Measurements from ENCODE around the gene MED16. TPM values are rescaled to one million over a fixed set of nuclear protein-coding genes. Genes with fewer than 3 reads are reported as not detected.
"Not testable (repeated sequence)": the region's sequence is repeated elsewhere in the genome, so short reads cannot be mapped to it uniquely, and the experiment has no call there.

MED16 gene
- total and polyA plus RNA-seq, 10 of the 15 experiments (the other 5 are each of a cell fraction or from before 2014, with no cell fraction given), result 0.56 to 51.1 (median 13.6) TPM

DNA sequence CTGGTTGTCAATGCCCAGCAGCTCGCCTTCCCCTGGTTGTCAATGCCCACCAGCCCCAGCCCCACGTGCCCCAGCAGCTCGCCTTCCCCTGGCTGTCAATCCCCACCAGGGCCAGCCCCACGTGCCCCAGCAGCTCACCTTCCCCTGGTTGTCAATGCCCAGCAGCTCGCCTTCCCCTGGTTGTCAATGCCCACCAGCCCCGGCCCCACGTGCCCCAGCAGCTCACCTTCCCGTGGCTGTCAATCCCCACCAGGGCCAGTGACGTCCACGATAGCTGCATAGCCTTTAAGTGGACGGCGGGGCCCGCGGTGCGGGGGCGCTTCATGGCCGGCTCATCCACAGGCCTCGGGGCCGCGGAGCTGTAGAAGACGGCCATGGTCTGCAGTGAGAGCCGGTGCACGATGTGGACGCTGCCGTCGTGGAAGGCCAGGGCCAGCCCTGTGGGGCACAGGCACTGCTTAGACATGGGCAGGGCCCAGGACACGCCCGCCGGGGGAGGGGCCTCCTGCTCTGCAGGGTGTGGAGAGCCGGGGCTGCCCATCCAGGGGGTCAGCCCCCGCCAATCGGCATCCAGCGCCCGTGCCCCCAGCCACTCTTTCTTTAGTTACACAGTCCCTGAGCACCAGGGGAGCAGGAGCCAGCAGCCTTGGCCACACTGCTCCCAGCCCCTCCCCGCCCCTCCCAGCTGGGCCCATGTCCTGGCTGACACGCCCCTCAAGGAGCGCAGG is 13.1 kb downstream of the MED16 start:
- TF ChIP-seq, protein P1, sequence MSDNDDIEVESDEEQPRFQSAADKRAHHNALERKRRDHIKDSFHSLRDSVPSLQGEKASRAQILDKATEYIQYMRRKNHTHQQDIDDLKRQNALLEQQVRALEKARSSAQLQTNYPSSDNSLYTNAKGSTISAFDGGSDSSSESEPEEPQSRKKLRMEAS (IDR thresholded peaks at IDR 0.05; ENCODE audit: low read depth, low read length), result no peak
- peak; percentile 37; the same call in 1 of the 2 replicates for TF ChIP-seq POLR2A (IDR thresholded peaks at IDR 0.05; ENCODE audit: low read depth, low read length)
- no TSS peak for BruUV-seq (replicated peaks)
- ATAC-seq (no peak), FAIRE-seq (no peak), DNase-seq (ENCODE audit: low read depth, low spot score) (no peak)
- Histone ChIP-seq H3K9me3 (replicated peaks; ENCODE audit: control insufficient read depth, insufficient read depth, low read length) (no peaks in the 10 kb centered on the region; the same call in 2 of the 3 replicates), H3K27ac (ENCODE audit: control insufficient read depth, insufficient read depth) (no peak overlapping the region), H3K36me3 (ENCODE audit: control insufficient read depth in 2 of 2, insufficient read depth in 2 of 2, low read length in 1 of 2) (no peaks in the 10 kb centered on the region; a peak in 1 of 4 replicates), H3K4me3 (no peak overlapping the region), H4K20me1 (ENCODE audit: control insufficient read depth, insufficient read depth) (no peaks in the 10 kb centered on the region), H2AFZ (ENCODE audit: control insufficient read depth, low read depth, low read length) (no peak overlapping the region), H3K79me2 (ENCODE audit: control insufficient read depth, insufficient read depth, low read length) (no peaks in the 10 kb centered on the region), H3K4me1 (ENCODE audit: control insufficient read depth, insufficient read depth, low read length) (no peaks in the 10 kb centered on the region), H3K4me2 (ENCODE audit: control insufficient read depth, insufficient read depth) (no peak overlapping the region), H3K9ac (ENCODE audit: control insufficient read depth, insufficient read depth, low read length) (no peak overlapping the region), H3K27me3 (replicated peaks in 1 of 2; ENCODE audit: control insufficient read depth in 2 of 2, insufficient read depth in 2 of 2, low read length in 1 of 2) (no peaks in the 10 kb centered on the region)
- in situ Hi-C loops (cut with MboI), result no loop called here
- ChIA-PET CTCF (no interaction called here), SMC1A (ENCODE audit: uncharacterized antibody, unreplicated experiment) (interaction anchor here (0.7 to 1.0 kb wide), 2 partner anchors 16 to 23 kb away, joined by 3 read pairs; no protein-coding TSS in a partner anchor), POLR2A (no interaction called here), RAD21 (ENCODE audit: unreplicated experiment) (no interaction called here)
- intact Hi-C loops (cut with micrococcal nuclease; ENCODE audit: unreplicated experiment), result no loop called here
- 94% methylated on average over 37 of the region's 37 CpGs for WGBS (ENCODE audit: insufficient coverage, insufficient replicate concordance, low lambda C conversion rate, missing lambda C conversion rate)

DNA sequence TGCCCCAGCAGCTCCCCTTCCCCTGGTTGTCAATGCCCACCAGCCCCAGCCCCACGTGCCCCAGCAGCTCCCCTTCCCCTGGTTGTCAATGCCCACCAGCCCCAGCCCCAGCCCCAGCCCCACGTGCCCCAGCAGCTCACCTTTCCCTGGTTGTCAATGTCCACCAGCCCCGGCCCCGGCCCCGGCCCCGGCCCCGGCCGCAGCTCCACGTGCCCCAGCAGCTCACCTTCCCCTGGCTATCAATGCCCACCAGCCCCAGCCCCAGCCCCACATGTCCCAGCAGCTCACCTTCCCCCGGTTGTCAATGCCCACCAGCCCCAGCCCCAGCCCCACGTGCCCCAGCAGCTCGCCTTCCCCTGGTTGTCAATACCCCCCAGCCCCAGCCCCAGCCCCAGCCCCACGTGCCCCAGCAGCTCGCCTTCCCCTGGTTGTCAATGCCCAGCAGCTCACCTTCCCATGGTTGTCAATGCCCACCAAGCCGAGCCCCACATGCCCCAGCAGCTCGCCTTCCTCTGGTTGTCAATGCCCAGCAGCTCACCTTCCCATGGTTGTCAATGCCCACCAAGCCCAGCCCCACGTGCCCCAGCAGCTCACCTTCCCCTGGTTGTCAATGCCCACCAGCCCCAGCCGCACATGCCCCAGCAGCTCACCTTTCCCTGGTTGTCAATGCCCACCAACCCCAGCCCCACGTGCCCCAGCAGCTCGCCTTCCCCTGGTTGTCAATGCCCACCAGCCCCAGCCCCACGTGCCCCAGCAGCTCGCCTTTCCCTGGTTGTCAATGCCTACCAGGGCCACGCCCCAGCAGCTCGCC is 14.0 kb downstream of the MED16 start:
- in situ Hi-C loops (cut with MboI); H3K4me3 ChIP-seq; H3K27ac ChIP-seq (ENCODE audit: control insufficient read depth, insufficient read depth); FAIRE-seq; H3K4me2 ChIP-seq (ENCODE audit: control insufficient read depth, insufficient read depth); H4K20me1 ChIP-seq (ENCODE audit: control insufficient read depth, insufficient read depth); H2AFZ ChIP-seq (ENCODE audit: control insufficient read depth, low read depth, low read length); H3K4me1 ChIP-seq (ENCODE audit: control insufficient read depth, insufficient read depth, low read length); DNase-seq (ENCODE audit: low read depth, low spot score); H3K27me3 ChIP-seq (replicated peaks in 1 of 2; ENCODE audit: control insufficient read depth in 2 of 2, insufficient read depth in 2 of 2, low read length in 1 of 2); H3K36me3 ChIP-seq (ENCODE audit: control insufficient read depth in 2 of 2, insufficient read depth in 2 of 2, low read length in 1 of 2); intact Hi-C loops (cut with micrococcal nuclease; ENCODE audit: unreplicated experiment); RAD21 ChIA-PET (ENCODE audit: unreplicated experiment); H3K9me3 ChIP-seq (replicated peaks; ENCODE audit: control insufficient read depth, insufficient read depth, low read length); BruUV-seq (replicated peaks); H3K79me2 ChIP-seq (ENCODE audit: control insufficient read depth, insufficient read depth, low read length); ATAC-seq; H3K9ac ChIP-seq (ENCODE audit: control insufficient read depth, insufficient read depth, low read length): not testable (repeated sequence)
- POLR2A ChIA-PET, result interaction anchor here (1.0 kb wide), 1 partner anchor 28 kb away, joined by 3 read pairs; no protein-coding TSS in a partner anchor
- CTCF ChIA-PET, result interaction anchor here (1.2 kb wide), 1 partner anchor 15 kb away, joined by 4 read pairs; no protein-coding TSS in a partner anchor
- 71% methylated on average over 13 of the region's 24 CpGs for WGBS (ENCODE audit: insufficient coverage, insufficient replicate concordance, low lambda C conversion rate, missing lambda C conversion rate)
- SMC1A ChIA-PET (ENCODE audit: uncharacterized antibody, unreplicated experiment), result interaction anchor here (1.0 kb wide), 1 partner anchor 23 kb away, joined by 3 read pairs; no protein-coding TSS in a partner anchor

DNA sequence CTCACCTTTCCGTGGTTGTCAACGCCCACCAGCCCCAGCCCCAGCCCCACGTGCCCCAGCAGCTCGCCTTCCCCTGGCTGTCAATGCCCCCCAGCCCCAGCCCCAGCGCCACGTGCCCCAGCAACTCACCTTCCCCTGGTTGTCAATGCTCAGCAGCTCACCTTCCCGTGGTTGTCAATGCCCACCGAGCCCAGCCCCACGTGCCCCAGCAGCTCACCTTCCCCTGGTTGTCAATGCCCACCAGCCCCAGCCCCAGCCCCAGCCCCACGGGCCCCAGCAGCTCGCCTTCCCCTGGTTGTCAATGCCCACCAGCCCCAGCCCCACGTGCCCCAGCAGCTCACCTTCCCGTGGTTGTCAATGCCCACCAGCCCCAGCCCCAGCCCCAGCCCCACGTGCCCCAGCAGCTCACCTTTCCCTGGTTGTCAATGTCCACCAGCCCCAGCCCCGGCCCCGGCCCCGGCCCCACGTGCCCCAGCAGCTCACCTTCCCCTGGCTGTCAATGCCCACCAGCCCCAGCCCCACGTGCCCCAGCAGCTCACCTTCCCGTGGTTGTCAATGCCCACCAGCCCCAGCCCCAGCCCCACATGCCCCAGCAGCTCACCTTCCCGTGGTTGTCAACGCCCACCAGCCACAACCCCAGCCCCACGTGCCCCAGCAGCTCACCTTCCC is 14.9 kb downstream of the MED16 start:
- H3K27ac ChIP-seq (ENCODE audit: control insufficient read depth, insufficient read depth); H3K9ac ChIP-seq (ENCODE audit: control insufficient read depth, insufficient read depth, low read length); H3K4me2 ChIP-seq (ENCODE audit: control insufficient read depth, insufficient read depth); BruUV-seq (replicated peaks); FAIRE-seq; DNase-seq (ENCODE audit: low read depth, low spot score); H3K4me3 ChIP-seq; H3K79me2 ChIP-seq (ENCODE audit: control insufficient read depth, insufficient read depth, low read length); intact Hi-C loops (cut with micrococcal nuclease; ENCODE audit: unreplicated experiment); in situ Hi-C loops (cut with MboI); H3K9me3 ChIP-seq (replicated peaks; ENCODE audit: control insufficient read depth, insufficient read depth, low read length); H3K27me3 ChIP-seq (replicated peaks in 1 of 2; ENCODE audit: control insufficient read depth in 2 of 2, insufficient read depth in 2 of 2, low read length in 1 of 2); H4K20me1 ChIP-seq (ENCODE audit: control insufficient read depth, insufficient read depth); H2AFZ ChIP-seq (ENCODE audit: control insufficient read depth, low read depth, low read length); ATAC-seq; SMC1A ChIA-PET (ENCODE audit: uncharacterized antibody, unreplicated experiment); H3K4me1 ChIP-seq (ENCODE audit: control insufficient read depth, insufficient read depth, low read length); H3K36me3 ChIP-seq (ENCODE audit: control insufficient read depth in 2 of 2, insufficient read depth in 2 of 2, low read length in 1 of 2): not testable (repeated sequence)
- ChIA-PET RAD21 (ENCODE audit: unreplicated experiment) (interaction anchor here (1.1 kb wide), 1 partner anchor 15 kb away, joined by 3 read pairs; the partner anchor contains the start of gene RNU6-9), POLR2A (interaction anchor here (1.0 kb wide), 2 partner anchors 15 to 29 kb away, joined by 3 read pairs; no protein-coding TSS in a partner anchor), CTCF (interaction anchor here (1.2 kb wide), 1 partner anchor 15 kb away, joined by 4 read pairs; no protein-coding TSS in a partner anchor)
- WGBS (ENCODE audit: insufficient coverage, insufficient replicate concordance, low lambda C conversion rate, missing lambda C conversion rate), result 92% methylated on average over 7 of the region's 23 CpGs
